Measurements from ENCODE around the gene ZNF652.

Gene ZNF652

DNA sequence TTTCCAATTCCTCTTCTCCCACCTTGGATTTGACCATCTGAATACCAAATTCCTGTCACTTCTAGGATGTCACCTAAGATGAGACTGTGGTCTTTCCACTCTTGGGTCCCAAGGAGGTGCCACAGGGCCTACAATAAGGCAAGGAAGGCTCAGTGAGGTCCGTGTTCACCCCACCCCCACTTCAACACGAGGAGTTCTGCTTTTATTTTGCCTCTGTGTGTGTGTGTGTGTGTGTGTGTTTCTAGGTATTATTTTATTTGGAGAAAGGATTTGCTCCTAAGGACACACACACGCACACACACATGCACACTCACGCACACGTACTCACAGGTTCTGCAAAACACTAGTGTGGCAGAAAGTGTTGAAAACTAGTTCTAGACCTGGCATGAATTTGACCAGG is 106.9 kb downstream of the ZNF652 start:
- H3K4me3 ChIP-seq (ENCODE audit: low read length): no peak overlapping the region
- no peaks in the 10 kb centered on the region for H3K4me1 ChIP-seq (ENCODE audit: insufficient read depth, low read length)
- H3K27me3 ChIP-seq (ENCODE audit: insufficient read depth, low read length): peaks cover 12% of the 10 kb centered on the region
- H2AFZ ChIP-seq (ENCODE audit: low read depth, low read length): no peak overlapping the region
- H3K9me3 ChIP-seq (ENCODE audit: low read length): no peaks in the 10 kb centered on the region
- no peaks in the 10 kb centered on the region for H3K36me3 ChIP-seq (ENCODE audit: insufficient read depth, low read length)

- Histone ChIP-seq H3K27me3 (ENCODE audit: insufficient read depth, low read length) (peaks cover 5% of the 10 kb centered on the region), H3K4me1 (ENCODE audit: insufficient read depth, low read length) (no peaks in the 10 kb centered on the region), H2AFZ (ENCODE audit: low read depth, low read length) (no peak overlapping the region), H3K36me3 (ENCODE audit: insufficient read depth, low read length) (no peaks in the 10 kb centered on the region), H3K4me3 (ENCODE audit: low read length) (no peak overlapping the region), H3K9me3 (ENCODE audit: low read length) (no peaks in the 10 kb centered on the region)
These were observed 108.0 kb downstream of the ZNF652 start for GRCh38 chr17:49254066-49254465.

GRCh38 chr17:49252148-49252695 is 109.8 kb downstream of the ZNF652 start:
- no peaks in the 10 kb centered on the region for H3K9me3 ChIP-seq (ENCODE audit: low read length)
- H2AFZ ChIP-seq (ENCODE audit: low read depth, low read length): no peak overlapping the region
- peaks cover 2% of the 10 kb centered on the region for H3K27me3 ChIP-seq (ENCODE audit: insufficient read depth, low read length)
- no peak overlapping the region for H3K4me3 ChIP-seq (ENCODE audit: low read length)
- H3K4me1 ChIP-seq (ENCODE audit: insufficient read depth, low read length): no peaks in the 10 kb centered on the region
- H3K36me3 ChIP-seq (ENCODE audit: insufficient read depth, low read length): no peaks in the 10 kb centered on the region

GRCh38 chr17:49249890-49250522 is 112.0 kb downstream of the ZNF652 start:
- Histone ChIP-seq H3K9me3 (ENCODE audit: low read length) (no peaks in the 10 kb centered on the region), H3K4me1 (ENCODE audit: insufficient read depth, low read length) (no peaks in the 10 kb centered on the region), H3K27me3 (ENCODE audit: insufficient read depth, low read length) (no peaks in the 10 kb centered on the region), H2AFZ (ENCODE audit: low read depth, low read length) (no peak overlapping the region), H3K4me3 (ENCODE audit: low read length) (no peak overlapping the region), H3K36me3 (ENCODE audit: insufficient read depth, low read length) (no peaks in the 10 kb centered on the region)

- H3K9me3 ChIP-seq (ENCODE audit: low read length): no peaks in the 10 kb centered on the region
- H3K4me1 ChIP-seq (ENCODE audit: insufficient read depth, low read length): no peaks in the 10 kb centered on the region
- no peaks in the 10 kb centered on the region for H3K27me3 ChIP-seq (ENCODE audit: insufficient read depth, low read length)
- H3K36me3 ChIP-seq (ENCODE audit: insufficient read depth, low read length): no peaks in the 10 kb centered on the region
- H3K4me3 ChIP-seq (ENCODE audit: low read length): no peak overlapping the region
- no peak overlapping the region for H2AFZ ChIP-seq (ENCODE audit: low read depth, low read length)
These were observed 112.7 kb downstream of the ZNF652 start for GRCh38 chr17:49249292-49249794.

DNA sequence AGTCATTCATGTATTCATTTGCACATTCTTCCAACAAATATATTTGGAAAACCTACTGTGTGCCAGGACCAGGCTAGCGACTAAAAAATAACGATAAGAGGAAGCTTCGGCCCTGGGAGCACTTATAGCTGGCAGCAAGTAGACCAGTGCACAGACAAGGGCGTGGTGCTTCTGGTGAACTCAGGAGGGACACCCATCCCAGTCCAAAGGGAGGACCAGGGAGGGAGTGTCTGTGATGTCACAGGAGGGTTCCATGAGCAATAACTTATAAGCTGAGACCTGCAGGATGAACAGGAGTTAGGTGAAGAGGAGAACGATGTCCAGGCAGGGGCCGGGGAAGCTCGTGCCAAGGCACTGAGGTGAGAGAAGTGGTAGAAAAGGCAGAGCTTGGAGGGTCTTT is 114.1 kb downstream of the ZNF652 start:
- Histone ChIP-seq H3K9me3 (ENCODE audit: low read length) (no peaks in the 10 kb centered on the region), H3K27me3 (ENCODE audit: insufficient read depth, low read length) (no peaks in the 10 kb centered on the region), H3K36me3 (ENCODE audit: insufficient read depth, low read length) (no peaks in the 10 kb centered on the region), H3K4me3 (ENCODE audit: low read length) (no peak overlapping the region), H2AFZ (ENCODE audit: low read depth, low read length) (no peak overlapping the region), H3K4me1 (ENCODE audit: insufficient read depth, low read length) (no peaks in the 10 kb centered on the region)

DNA sequence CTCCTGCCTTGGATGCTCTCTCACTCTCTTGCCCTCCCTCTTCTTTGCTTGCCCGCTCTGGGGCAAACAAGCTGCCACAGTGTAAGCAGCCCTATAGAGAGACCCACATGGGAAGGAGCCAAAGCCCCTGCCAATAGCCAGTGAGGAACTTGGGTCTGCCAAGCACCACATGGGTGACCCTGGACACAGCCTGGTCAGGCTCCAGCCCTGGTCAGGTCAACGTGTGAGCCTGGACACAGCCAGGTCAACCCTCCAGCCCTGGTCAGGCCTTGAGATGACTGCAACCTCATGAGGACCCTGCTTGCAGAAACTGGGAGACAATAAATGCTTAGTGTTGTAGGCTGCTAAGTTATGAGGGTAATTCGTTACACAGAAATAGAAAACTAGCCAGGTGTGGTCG is 117.2 kb downstream of the ZNF652 start:
- Histone ChIP-seq H3K27me3 (ENCODE audit: insufficient read depth, low read length) (no peaks in the 10 kb centered on the region), H3K9me3 (ENCODE audit: low read length) (no peaks in the 10 kb centered on the region), H3K4me1 (ENCODE audit: insufficient read depth, low read length) (no peaks in the 10 kb centered on the region), H3K36me3 (ENCODE audit: insufficient read depth, low read length) (no peaks in the 10 kb centered on the region), H2AFZ (ENCODE audit: low read depth, low read length) (no peak overlapping the region), H3K4me3 (ENCODE audit: low read length) (no peak overlapping the region)
